Brain microvascular endothelial cell (primary cell): Measurements from ENCODE around the gene PRKN.

Experiments used
- DNase-seq: peaks from one replicate; pipeline ENCODE4 v3.0.0-alpha.2; 2020
- H3K27ac ChIP-seq: fragments of 250-450 bp; sonication (Bioruptor Pico); 2 replicates; pipeline ENCODE4 v1.5.1; 2020; ENCODE audit warnings: mild to moderate bottlenecking, moderate library complexity
- H3K27me3 ChIP-seq: fragments of 250-450 bp; sonication (Bioruptor Pico); replicated peaks from 2 replicates; pipeline ENCODE4 v1.5.1; 2020; ENCODE audit warnings: mild to moderate bottlenecking
- H3K36me3 ChIP-seq: fragments of 250-450 bp; sonication (Bioruptor Pico); replicated peaks from 2 replicates; pipeline ENCODE4 v1.5.1; 2020; ENCODE audit warnings: mild to moderate bottlenecking
- H3K4me3 ChIP-seq: 2 replicates; pipeline ENCODE4 v1.5.1; 2011; ENCODE audit warnings: low read depth, mild to moderate bottlenecking, control low read depth, low read length, moderate library complexity
- in situ Hi-C: cut with HindIII; loops from 2 replicates; pipeline ENCODE4 v1.10.0; 2017; ENCODE audit warnings: low sequenced_read_pairs, low pct_ligation_motif_present
- TF ChIP-seq, protein P1 (sequence below): IDR thresholded peaks from 2 replicates; pipeline ENCODE4 v1.5.1; 2011; ENCODE audit warnings: low read depth, mild to moderate bottlenecking, moderate library complexity, low read length, control low read depth, inconsistent platforms; ENCODE audit errors: missing control alignments

The PRKN gene

DNA sequence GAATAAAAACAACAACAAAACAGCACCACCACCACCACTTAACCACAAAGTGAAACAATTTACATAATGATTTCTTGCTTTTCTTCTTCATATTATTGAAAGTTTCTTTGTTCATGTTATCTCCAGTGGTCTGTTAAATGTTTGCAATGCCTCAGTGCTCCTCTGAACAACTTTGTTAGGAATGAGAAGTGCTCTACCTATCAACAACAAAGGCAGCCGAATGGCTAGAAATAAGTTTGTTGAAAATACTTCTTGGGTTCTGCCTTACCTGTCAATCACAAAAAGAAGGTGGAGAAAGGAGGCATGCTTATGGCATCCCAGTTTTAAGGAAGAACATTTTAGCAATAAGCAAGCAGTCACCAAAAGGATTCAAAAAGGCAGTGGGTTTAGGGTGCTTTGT lies 490.2 kb downstream of the PRKN start:
- DNase-seq: no peak
- Histone ChIP-seq H3K36me3 (no peaks in the 10 kb centered on the region), H3K27ac (no peak overlapping the region), H3K4me3 (no peak overlapping the region), H3K27me3 (no peaks in the 10 kb centered on the region)
- TF ChIP-seq, protein P1, sequence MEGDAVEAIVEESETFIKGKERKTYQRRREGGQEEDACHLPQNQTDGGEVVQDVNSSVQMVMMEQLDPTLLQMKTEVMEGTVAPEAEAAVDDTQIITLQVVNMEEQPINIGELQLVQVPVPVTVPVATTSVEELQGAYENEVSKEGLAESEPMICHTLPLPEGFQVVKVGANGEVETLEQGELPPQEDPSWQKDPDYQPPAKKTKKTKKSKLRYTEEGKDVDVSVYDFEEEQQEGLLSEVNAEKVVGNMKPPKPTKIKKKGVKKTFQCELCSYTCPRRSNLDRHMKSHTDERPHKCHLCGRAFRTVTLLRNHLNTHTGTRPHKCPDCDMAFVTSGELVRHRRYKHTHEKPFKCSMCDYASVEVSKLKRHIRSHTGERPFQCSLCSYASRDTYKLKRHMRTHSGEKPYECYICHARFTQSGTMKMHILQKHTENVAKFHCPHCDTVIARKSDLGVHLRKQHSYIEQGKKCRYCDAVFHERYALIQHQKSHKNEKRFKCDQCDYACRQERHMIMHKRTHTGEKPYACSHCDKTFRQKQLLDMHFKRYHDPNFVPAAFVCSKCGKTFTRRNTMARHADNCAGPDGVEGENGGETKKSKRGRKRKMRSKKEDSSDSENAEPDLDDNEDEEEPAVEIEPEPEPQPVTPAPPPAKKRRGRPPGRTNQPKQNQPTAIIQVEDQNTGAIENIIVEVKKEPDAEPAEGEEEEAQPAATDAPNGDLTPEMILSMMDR: no peak
- in situ Hi-C loops: no loop called here

DNA sequence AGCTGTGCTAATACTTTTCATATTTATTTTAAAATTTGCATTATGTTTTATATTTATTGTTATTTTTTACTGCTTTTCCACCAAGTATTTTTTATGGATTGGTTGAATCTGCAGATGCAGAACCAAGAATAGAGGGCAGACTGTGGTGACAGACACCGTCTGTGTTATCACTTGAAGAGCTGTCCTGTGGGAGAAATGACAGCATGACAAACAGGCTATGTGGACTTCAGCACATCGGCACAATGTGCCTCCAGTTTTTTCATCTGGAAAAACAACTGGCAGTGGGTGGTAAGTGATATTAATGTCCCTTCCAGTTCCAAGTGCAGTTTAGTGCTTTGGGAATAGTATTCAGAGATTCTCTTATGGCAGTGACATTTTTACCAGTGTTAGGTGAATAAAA lies 492.9 kb downstream of the PRKN start:
- Histone ChIP-seq H3K4me3 (no peak overlapping the region), H3K36me3 (no peaks in the 10 kb centered on the region), H3K27ac (no peak overlapping the region), H3K27me3 (no peaks in the 10 kb centered on the region)
- DNase-seq: no peak
- in situ Hi-C loops: no loop called here
- TF ChIP-seq, protein P1: no peak

DNA sequence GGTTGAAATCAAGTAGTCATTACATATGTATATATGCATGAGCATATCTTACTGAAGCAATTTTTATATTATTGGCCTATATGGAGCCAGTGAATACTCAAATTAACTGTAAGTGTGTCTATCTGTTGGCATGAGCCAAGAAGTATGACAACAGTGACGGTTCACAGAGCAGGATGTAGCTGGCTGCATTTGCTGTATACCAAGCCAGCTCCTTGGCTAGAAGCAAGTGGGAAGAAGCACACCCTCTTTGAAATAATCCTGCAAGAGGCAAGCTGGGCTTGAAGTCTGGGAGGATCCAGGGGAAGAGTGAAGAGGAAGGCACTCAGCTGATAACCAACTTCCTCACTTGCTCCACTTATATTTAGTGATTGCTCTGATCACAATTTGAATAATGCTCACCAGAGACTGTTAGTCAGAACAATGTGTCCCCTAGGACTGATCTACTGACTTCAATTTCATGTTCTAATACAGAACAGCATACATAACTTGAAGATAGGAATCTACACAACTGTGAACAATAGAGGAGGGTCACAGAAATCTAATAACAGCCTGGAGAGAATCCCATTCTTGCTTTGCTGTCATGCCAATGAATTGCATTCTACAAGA lies 497.3 kb downstream of the PRKN start:
- Histone ChIP-seq H3K4me3 (no peak overlapping the region), H3K36me3 (no peaks in the 10 kb centered on the region), H3K27ac (no peak overlapping the region), H3K27me3 (no peaks in the 10 kb centered on the region)
- DNase-seq: no peak
- TF ChIP-seq, protein P1: no peak
- in situ Hi-C loops: no loop called here

DNA sequence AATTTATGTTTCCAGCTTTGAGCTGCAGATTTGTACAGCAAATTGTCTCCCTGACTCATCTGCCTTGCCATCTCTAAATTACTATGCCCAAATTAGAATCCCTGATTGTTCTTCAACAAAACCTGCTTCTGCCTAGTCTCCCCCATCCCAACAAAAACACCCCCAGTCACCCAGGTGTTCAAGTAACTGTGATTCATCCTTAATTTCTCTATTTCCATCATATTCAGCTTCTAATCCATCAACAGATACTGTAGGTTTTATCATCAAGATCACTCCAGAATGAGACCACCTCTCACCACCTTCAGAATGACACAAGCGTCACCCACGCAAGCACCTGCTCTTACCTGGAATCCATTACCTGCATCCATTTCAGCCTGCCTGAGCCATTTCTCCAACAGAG lies 498.5 kb downstream of the PRKN start:
- Histone ChIP-seq H3K27me3 (no peaks in the 10 kb centered on the region), H3K4me3 (no peak overlapping the region), H3K36me3 (no peaks in the 10 kb centered on the region), H3K27ac (no peak overlapping the region)
- TF ChIP-seq, protein P1: no peak
- in situ Hi-C loops: no loop called here
- DNase-seq: no peak

DNA sequence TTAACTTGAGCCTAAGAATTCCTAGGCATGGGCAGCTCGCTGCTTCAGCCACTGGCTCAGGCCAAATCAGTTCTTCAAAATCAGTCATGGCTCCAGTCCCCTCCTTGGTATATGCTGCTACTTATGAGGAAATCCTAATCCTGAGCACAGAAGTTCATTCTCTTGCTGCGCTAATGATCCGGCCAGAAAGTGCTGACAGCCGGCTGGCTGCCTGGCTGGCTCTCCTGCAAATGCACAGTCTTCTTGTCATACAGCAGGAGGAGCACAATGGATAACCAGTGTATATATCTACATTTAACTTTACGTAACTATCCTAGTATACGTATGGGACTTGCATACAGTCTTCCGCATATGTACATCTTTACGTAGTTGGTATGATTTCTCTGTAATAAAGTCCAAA lies 500.8 kb downstream of the PRKN start:
- Histone ChIP-seq H3K4me3 (no peak overlapping the region), H3K36me3 (no peaks in the 10 kb centered on the region), H3K27ac (no peak overlapping the region), H3K27me3 (no peaks in the 10 kb centered on the region)
- TF ChIP-seq, protein P1: no peak
- no peak for DNase-seq
- in situ Hi-C loops: no loop called here

DNA sequence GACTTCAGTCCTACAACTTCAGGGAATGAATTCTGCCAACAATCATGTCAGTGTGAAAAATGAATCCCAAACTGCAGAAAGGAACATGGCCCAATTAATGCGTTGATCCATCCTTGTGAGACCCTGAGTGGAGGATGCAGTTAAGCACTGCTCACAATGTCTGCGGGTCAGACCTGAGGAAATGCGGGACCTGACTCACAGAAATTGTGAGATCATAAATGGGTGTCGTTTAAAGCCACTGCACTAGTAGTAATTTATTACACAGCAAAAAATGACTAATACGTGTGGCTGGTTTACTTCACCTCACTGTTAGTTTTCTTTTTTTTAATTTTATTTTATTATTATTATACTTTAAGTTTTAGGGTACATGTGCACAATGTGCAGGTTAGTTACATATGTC lies 505.0 kb downstream of the PRKN start:
- in situ Hi-C loops: no loop called here

More for the DNA sequence above, 505.0 kb downstream of the PRKN start:
- no peak for DNase-seq
- Histone ChIP-seq H3K36me3 (no peaks in the 10 kb centered on the region), H3K27me3 (no peaks in the 10 kb centered on the region), H3K27ac (no peak overlapping the region), H3K4me3 (no peak overlapping the region)
- TF ChIP-seq, protein P1: no peak
